Measurements from ENCODE around the gene ZNF212.

Gene ZNF212

GRCh38 chr7:149239345-149240143, at the start of gene ZNF212:
ZNF212 (plus strand) TSS chr7:149239651; CDS start chr7:149239779, 128 bp downstream.
- peak; percentile 96 for DNase-seq (ENCODE audit: low spot score)

- DNase-seq (ENCODE audit: low spot score): no peak
These were observed 47.6 kb upstream of the ZNF212 start for GRCh38 chr7:149191851-149192250.

- DNase-seq (ENCODE audit: low spot score): no peak
These were observed 44.7 kb upstream of the ZNF212 start for GRCh38 chr7:149194799-149195179.

GRCh38 chr7:149195180-149196150, 44.0 kb upstream of the ZNF212 start, which contains the start of gene ZNF282:
ZNF282 (plus strand) TSS chr7:149195546; CDS start chr7:149195590, 44 bp downstream.
- peak; percentile 89 for DNase-seq (ENCODE audit: low spot score)

- peak; percentile 19 for DNase-seq (ENCODE audit: low spot score)
These were observed 43.2 kb upstream of the ZNF212 start for GRCh38 chr7:149196151-149196704.

GRCh38 chr7:149196705-149197171, 42.7 kb upstream of the ZNF212 start:
- no peak for DNase-seq (ENCODE audit: low spot score)

GRCh38 chr7:149197675-149198074, 41.8 kb upstream of the ZNF212 start:
- no peak for DNase-seq (ENCODE audit: low spot score)

- no peak for DNase-seq (ENCODE audit: low spot score)
These were observed 41.2 kb upstream of the ZNF212 start for GRCh38 chr7:149198161-149198816.

GRCh38 chr7:149199234-149199995, 40.0 kb upstream of the ZNF212 start:
- no peak for DNase-seq (ENCODE audit: low spot score)

GRCh38 chr7:149202831-149203231, 36.6 kb upstream of the ZNF212 start:
- DNase-seq (ENCODE audit: low spot score): no peak

GRCh38 chr7:149205690-149206381, 33.6 kb upstream of the ZNF212 start:
- no peak for DNase-seq (ENCODE audit: low spot score)

GRCh38 chr7:149207324-149208035, 32.0 kb upstream of the ZNF212 start:
- DNase-seq (ENCODE audit: low spot score): no peak

- peak; percentile 69 for DNase-seq (ENCODE audit: low spot score)
These were observed 29.8 kb upstream of the ZNF212 start for GRCh38 chr7:149209518-149210269.

- DNase-seq (ENCODE audit: low spot score): no peak
These were observed 28.9 kb upstream of the ZNF212 start for GRCh38 chr7:149210551-149210950.

- no peak for DNase-seq (ENCODE audit: low spot score)
These were observed 25.3 kb upstream of the ZNF212 start for GRCh38 chr7:149214020-149214720.

- no peak for DNase-seq (ENCODE audit: low spot score)
These were observed 23.0 kb upstream of the ZNF212 start for GRCh38 chr7:149216402-149216801.

GRCh38 chr7:149217570-149217969, 21.9 kb upstream of the ZNF212 start:
- DNase-seq (ENCODE audit: low spot score): no peak
